Umbilical cord (tissue), 2 donors: Measurements from ENCODE around the gene GTPBP6. TPM values are rescaled to one million over a fixed set of nuclear protein-coding genes. Genes with fewer than 3 reads are reported as not detected.
"Not testable (repeated sequence)": the region's sequence is repeated elsewhere in the genome, so short reads cannot be mapped to it uniquely, and the experiment has no call there.

Experiments
- DNase-seq: peaks from one replicate; pipeline ENCODE4 v3.0.0-alpha.2; 2015; ENCODE audit warnings: low spot score
- total RNA-seq: library from RNA; depleted of rRNA; stranded (reverse); fragments of >200 nt; gene quantifications from one replicate; pipeline ENCODE4 v1.2.3, GENCODE V29; 2014; ENCODE audit warnings: low replicate concordance; ENCODE audit not compliant: insufficient read depth

Gene GTPBP6
- total RNA-seq, 1 donor from 2014 or later: 21.7 TPM

GRCh38 chrX:335758-336155, 17.2 kb upstream of the GTPBP6 start:
- no peak for DNase-seq

GRCh38 chrX:334971-335757, 16.6 kb upstream of the GTPBP6 start:
- no peak for DNase-seq

- no peak for DNase-seq
Measured at GRCh38 chrX:334331-334891, 15.8 kb upstream of the GTPBP6 start.

- no peak for DNase-seq
Measured at GRCh38 chrX:333611-334311, 15.2 kb upstream of the GTPBP6 start.

GRCh38 chrX:332916-333610, 14.5 kb upstream of the GTPBP6 start:
- no peak for DNase-seq

- no peak for DNase-seq
Measured at GRCh38 chrX:332496-332860, 13.9 kb upstream of the GTPBP6 start.

- no peak for DNase-seq
Measured at GRCh38 chrX:331825-332495, 13.4 kb upstream of the GTPBP6 start.

- peak; percentile 42 for DNase-seq
Measured at GRCh38 chrX:331151-331824, 12.7 kb upstream of the GTPBP6 start.

- DNase-seq: no peak
Measured at GRCh38 chrX:330726-331150, 12.1 kb upstream of the GTPBP6 start.

- DNase-seq: not testable (repeated sequence)
Measured at GRCh38 chrX:330141-330725, 11.6 kb upstream of the GTPBP6 start.

GRCh38 chrX:329291-329910, 10.8 kb upstream of the GTPBP6 start:
- no peak for DNase-seq

- DNase-seq: no peak
Measured at GRCh38 chrX:327660-328126, 9.1 kb upstream of the GTPBP6 start.

GRCh38 chrX:324664-325063, 6.1 kb upstream of the GTPBP6 start:
- DNase-seq: not testable (repeated sequence)

GRCh38 chrX:323721-324628, 5.4 kb upstream of the GTPBP6 start:
- peak; percentile 55 for DNase-seq

GRCh38 chrX:320126-320783, 1.7 kb upstream of the GTPBP6 start:
- DNase-seq: peak; percentile 32

- peak; percentile 9 for DNase-seq
Measured at GRCh38 chrX:319579-320125, 1.1 kb upstream of the GTPBP6 start.

- DNase-seq: peak; percentile 98
Measured at GRCh38 chrX:318068-318738, 393 bp downstream of the GTPBP6 start.
